ENCODE data around the gene MAP2K2.
A peak's percentile ranks its signal among the peaks of the same experiment; 100 is the strongest.

The MAP2K2 gene

DNA sequence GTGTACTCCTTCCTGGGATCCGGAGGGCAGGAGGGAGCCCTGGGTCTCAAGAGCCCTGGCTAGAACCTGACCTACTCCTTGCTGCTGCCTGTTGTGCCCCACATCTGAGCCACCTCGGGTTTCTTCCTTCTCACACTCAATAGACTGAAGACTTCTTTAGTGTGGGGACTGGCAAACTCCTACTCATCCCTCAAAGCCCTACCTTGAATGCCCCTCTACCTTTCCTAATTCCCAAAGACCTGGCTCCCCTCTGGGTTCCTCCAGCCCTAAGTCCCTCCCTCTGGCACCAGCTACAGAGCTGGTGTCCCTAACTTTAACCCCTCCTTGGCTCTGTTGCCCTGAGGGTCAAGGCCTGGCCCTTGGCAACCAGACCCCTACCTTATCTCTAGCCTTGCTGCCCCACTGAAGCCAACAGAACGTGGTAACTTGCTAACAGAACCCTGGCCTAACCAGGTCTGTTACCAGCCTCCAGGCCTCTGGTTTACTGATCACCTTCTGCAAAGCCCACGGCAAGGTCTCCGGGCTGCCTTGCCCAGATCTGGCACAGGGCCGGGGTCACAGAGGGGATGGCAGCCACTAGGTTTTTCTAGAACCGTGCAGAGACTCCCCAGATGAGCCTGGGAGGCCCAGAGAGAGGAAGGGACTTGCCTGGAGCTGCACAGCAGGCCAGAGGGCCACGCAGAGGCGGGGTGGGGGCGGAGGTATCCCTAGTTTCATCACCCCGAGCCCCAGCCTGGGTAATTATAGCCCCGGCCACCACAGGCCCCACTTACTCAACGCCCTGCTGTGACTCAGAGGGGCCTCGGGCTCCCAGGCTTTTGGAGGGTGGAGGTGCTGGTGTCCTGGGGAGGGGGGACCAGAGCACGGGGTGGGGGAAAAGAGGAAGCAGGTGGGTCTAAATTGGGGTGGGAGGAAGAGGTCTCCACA lies 72.5 kb downstream of the MAP2K2 start:
- no peak for ATAC-seq
- TF ChIP-seq ZNF565 (CRISPR knock-in tag; conservative IDR thresholded peaks at IDR 0.05; ENCODE audit: low read depth) = no peak
- no peak for TF ChIP-seq ESRRG (CRISPR knock-in tag; IDR thresholded peaks at IDR 0.05)
- peak; percentile 99 for TF ChIP-seq ZFP3 (CRISPR knock-in tag; IDR thresholded peaks at IDR 0.05)

DNA sequence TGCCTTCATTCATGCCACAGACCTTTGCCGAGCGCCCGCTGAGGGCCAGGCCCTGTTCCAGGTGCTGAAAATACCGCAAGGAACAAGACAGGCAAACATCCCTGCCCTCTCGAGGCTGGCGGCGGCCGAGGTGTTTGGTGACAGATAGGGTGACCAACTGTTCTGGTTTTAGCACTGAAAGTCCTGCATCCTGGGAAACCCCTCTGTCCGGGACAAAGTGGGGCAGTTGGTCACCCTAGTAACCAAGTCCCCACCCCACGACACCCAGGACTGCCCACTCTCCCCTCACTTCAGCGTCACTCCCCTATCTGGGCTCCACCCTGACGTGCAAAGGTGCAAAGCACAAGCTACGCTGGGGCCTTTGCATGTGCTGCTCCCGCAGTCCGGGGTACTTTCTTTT lies 74.5 kb downstream of the MAP2K2 start:
- no peak for ATAC-seq

DNA sequence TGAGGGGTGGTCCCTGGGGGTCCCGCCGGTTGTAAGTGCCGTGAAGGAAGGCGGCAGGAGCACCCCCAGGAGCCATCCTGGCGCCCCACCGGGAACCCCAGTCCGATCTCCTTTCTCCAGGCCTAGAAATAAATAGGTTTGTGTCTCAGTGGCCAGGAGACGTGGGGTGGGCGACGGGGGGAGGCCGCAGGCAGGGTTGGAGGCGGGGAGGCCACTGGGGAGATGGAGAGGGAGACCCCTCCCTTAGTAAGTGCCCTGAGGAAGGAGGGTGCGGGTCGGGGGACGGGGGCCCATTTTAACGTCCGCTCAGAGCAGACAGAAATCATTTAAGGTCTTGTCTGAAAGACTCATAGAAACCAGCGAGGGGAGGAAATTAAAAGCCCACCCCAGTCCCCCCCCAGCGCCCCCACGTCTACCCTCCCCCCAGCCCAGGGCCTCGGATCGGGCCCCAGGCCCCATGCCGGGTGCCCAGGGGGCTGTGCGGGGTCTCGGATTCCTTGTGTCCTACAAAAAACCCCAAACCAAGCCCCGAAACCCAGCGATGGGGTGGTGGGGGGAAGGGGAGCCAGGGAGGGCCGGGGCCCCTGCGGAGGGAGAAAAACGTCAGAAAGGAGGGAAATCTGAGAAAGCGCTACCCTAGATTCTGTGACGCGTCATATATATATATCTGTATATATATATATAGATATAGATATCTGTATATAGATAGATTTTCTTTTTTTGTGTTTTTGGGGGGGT lies 76.8 kb downstream of the MAP2K2 start:
- ATAC-seq = no peak

More for the DNA sequence above, 74.5 kb downstream of the MAP2K2 start:
- TF ChIP-seq ZNF70 (CRISPR knock-in tag; IDR thresholded peaks at IDR 0.05) = no peak
- TF ChIP-seq, protein P1, sequence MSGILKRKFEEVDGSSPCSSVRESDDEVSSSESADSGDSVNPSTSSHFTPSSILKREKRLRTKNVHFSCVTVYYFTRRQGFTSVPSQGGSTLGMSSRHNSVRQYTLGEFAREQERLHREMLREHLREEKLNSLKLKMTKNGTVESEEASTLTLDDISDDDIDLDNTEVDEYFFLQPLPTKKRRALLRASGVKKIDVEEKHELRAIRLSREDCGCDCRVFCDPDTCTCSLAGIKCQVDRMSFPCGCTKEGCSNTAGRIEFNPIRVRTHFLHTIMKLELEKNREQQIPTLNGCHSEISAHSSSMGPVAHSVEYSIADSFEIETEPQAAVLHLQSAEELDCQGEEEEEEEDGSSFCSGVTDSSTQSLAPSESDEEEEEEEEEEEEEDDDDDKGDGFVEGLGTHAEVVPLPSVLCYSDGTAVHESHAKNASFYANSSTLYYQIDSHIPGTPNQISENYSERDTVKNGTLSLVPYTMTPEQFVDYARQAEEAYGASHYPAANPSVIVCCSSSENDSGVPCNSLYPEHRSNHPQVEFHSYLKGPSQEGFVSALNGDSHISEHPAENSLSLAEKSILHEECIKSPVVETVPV (CRISPR knock-in tag; IDR thresholded peaks at IDR 0.05) = no peak
- TF ChIP-seq, protein P2, sequence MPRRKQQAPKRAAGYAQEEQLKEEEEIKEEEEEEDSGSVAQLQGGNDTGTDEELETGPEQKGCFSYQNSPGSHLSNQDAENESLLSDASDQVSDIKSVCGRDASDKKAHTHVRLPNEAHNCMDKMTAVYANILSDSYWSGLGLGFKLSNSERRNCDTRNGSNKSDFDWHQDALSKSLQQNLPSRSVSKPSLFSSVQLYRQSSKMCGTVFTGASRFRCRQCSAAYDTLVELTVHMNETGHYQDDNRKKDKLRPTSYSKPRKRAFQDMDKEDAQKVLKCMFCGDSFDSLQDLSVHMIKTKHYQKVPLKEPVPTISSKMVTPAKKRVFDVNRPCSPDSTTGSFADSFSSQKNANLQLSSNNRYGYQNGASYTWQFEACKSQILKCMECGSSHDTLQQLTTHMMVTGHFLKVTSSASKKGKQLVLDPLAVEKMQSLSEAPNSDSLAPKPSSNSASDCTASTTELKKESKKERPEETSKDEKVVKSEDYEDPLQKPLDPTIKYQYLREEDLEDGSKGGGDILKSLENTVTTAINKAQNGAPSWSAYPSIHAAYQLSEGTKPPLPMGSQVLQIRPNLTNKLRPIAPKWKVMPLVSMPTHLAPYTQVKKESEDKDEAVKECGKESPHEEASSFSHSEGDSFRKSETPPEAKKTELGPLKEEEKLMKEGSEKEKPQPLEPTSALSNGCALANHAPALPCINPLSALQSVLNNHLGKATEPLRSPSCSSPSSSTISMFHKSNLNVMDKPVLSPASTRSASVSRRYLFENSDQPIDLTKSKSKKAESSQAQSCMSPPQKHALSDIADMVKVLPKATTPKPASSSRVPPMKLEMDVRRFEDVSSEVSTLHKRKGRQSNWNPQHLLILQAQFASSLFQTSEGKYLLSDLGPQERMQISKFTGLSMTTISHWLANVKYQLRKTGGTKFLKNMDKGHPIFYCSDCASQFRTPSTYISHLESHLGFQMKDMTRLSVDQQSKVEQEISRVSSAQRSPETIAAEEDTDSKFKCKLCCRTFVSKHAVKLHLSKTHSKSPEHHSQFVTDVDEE (CRISPR knock-in tag; IDR thresholded peaks at IDR 0.05) = no peak
- no peak for TF ChIP-seq SNAI2 (CRISPR knock-in tag; IDR thresholded peaks at IDR 0.05)
- TF ChIP-seq RARB (CRISPR knock-in tag; IDR thresholded peaks at IDR 0.05) = no peak
- TF ChIP-seq ARNTL (CRISPR knock-in tag; IDR thresholded peaks at IDR 0.05; ENCODE audit: borderline replicate concordance, low read depth) = no peak

More for the DNA sequence above, 76.8 kb downstream of the MAP2K2 start:
- TF ChIP-seq, protein P3, sequence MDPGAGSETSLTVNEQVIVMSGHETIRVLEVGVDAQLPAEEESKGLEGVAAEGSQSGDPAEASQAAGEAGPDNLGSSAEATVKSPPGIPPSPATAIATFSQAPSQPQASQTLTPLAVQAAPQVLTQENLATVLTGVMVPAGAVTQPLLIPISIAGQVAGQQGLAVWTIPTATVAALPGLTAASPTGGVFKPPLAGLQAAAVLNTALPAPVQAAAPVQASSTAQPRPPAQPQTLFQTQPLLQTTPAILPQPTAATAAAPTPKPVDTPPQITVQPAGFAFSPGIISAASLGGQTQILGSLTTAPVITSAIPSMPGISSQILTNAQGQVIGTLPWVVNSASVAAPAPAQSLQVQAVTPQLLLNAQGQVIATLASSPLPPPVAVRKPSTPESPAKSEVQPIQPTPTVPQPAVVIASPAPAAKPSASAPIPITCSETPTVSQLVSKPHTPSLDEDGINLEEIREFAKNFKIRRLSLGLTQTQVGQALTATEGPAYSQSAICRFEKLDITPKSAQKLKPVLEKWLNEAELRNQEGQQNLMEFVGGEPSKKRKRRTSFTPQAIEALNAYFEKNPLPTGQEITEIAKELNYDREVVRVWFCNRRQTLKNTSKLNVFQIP (CRISPR knock-in tag; IDR thresholded peaks at IDR 0.05; ENCODE audit: borderline replicate concordance, low read depth) = no peak
- TF ChIP-seq, protein P2 (CRISPR knock-in tag; IDR thresholded peaks at IDR 0.05) = no peak
- TF ChIP-seq TCF4 (CRISPR knock-in tag; IDR thresholded peaks at IDR 0.05; ENCODE audit: borderline replicate concordance) = no peak
- TF ChIP-seq GLIS3 (CRISPR knock-in tag; IDR thresholded peaks at IDR 0.05) = no peak
- TF ChIP-seq CSDC2 (CRISPR knock-in tag; IDR thresholded peaks at IDR 0.05) = no peak
- no peak for TF ChIP-seq OSR1 (CRISPR knock-in tag; IDR thresholded peaks at IDR 0.05)
- TF ChIP-seq ISL1 (CRISPR knock-in tag; IDR thresholded peaks at IDR 0.05) = no peak
- TF ChIP-seq ZNF565 (CRISPR knock-in tag; conservative IDR thresholded peaks at IDR 0.05; ENCODE audit: low read depth) = no peak
- no peak for TF ChIP-seq ZFP3 (CRISPR knock-in tag; IDR thresholded peaks at IDR 0.05)
- no peak for TF ChIP-seq ARNTL (CRISPR knock-in tag; IDR thresholded peaks at IDR 0.05; ENCODE audit: borderline replicate concordance, low read depth)
- TF ChIP-seq, protein P1 (CRISPR knock-in tag; IDR thresholded peaks at IDR 0.05) = no peak
- TF ChIP-seq TOX (CRISPR knock-in tag; IDR thresholded peaks at IDR 0.05; ENCODE audit: borderline replicate concordance) = no peak
- TF ChIP-seq BACH2 (CRISPR knock-in tag; IDR thresholded peaks at IDR 0.05; ENCODE audit: borderline replicate concordance) = no peak
